ENCODE results near the gene HECW1. TPM values are rescaled to one million over a fixed set of nuclear protein-coding genes. Genes with fewer than 3 reads are reported as not detected.

Gene HECW1
- total RNA-seq, 4 donors from 2014 or later = 0.83 to 3.9 (median 2.7) TPM; not detected in 1

GRCh38 chr7:43085992-43086391 lies 26.5 kb upstream of the HECW1 start:
- no peak for DNase-seq
- Histone ChIP-seq H3K36me3 (no peaks in the 10 kb centered on the region), H3K4me1 (no peaks in the 10 kb centered on the region), H3K27me3 (no peaks in the 10 kb centered on the region), H3K27ac (no peak overlapping the region), H3K9me3 (no peaks in the 10 kb centered on the region), H3K4me3 (no peak overlapping the region)
- TF ChIP-seq CTCF (IDR thresholded peaks at IDR 0.05) (no peak), POLR2A (IDR thresholded peaks at IDR 0.05) (no peak)

- Histone ChIP-seq H3K4me3 (no peak overlapping the region), H3K9me3 (no peaks in the 10 kb centered on the region), H3K4me1 (no peaks in the 10 kb centered on the region), H3K27me3 (no peaks in the 10 kb centered on the region), H3K27ac (no peak overlapping the region), H3K36me3 (no peaks in the 10 kb centered on the region)
- DNase-seq = no peak
- TF ChIP-seq CTCF (IDR thresholded peaks at IDR 0.05) (no peak), POLR2A (IDR thresholded peaks at IDR 0.05) (no peak)
Observed at GRCh38 chr7:43092819-43093218, 19.6 kb upstream of the HECW1 start.

GRCh38 chr7:43096875-43097274 lies 15.6 kb upstream of the HECW1 start:
- TF ChIP-seq POLR2A (IDR thresholded peaks at IDR 0.05) = no peak
- TF ChIP-seq CTCF (IDR thresholded peaks at IDR 0.05) = no peak
- H3K4me1 ChIP-seq = no peaks in the 10 kb centered on the region
- no peaks in the 10 kb centered on the region for H3K36me3 ChIP-seq
- H3K4me3 ChIP-seq = no peak overlapping the region
- H3K27ac ChIP-seq = no peak overlapping the region
- H3K9me3 ChIP-seq = no peaks in the 10 kb centered on the region
- H3K27me3 ChIP-seq = no peaks in the 10 kb centered on the region
- no peak for DNase-seq

- Histone ChIP-seq H3K27me3 (no peaks in the 10 kb centered on the region), H3K36me3 (no peaks in the 10 kb centered on the region), H3K9me3 (no peaks in the 10 kb centered on the region), H3K4me1 (no peaks in the 10 kb centered on the region), H3K27ac (no peak overlapping the region), H3K4me3 (no peak overlapping the region)
- TF ChIP-seq POLR2A (IDR thresholded peaks at IDR 0.05) = no peak
- TF ChIP-seq CTCF (IDR thresholded peaks at IDR 0.05) = no peak
- DNase-seq = no peak
Observed at GRCh38 chr7:43099750-43100149, 12.7 kb upstream of the HECW1 start.

- Histone ChIP-seq H3K9me3 (no peaks in the 10 kb centered on the region), H3K27ac (no peak overlapping the region), H3K4me1 (no peaks in the 10 kb centered on the region), H3K27me3 (no peaks in the 10 kb centered on the region), H3K36me3 (no peaks in the 10 kb centered on the region), H3K4me3 (no peak overlapping the region)
- TF ChIP-seq POLR2A (IDR thresholded peaks at IDR 0.05) (no peak), CTCF (IDR thresholded peaks at IDR 0.05) (no peak)
- no peak for DNase-seq
Observed at GRCh38 chr7:43104874-43105520, 7.5 kb upstream of the HECW1 start.
